Suppressor macrophage (primary cell): Measurements from ENCODE around the gene EEF1AKMT2.
A peak's percentile ranks its signal among the peaks of the same experiment; 100 is the strongest.

Experiments
- DNase-seq, 4 experiments: peaks; one replicate each; pipeline ENCODE4 v3.0.0-alpha.2; 2020 to 2022

EEF1AKMT2 gene

DNA sequence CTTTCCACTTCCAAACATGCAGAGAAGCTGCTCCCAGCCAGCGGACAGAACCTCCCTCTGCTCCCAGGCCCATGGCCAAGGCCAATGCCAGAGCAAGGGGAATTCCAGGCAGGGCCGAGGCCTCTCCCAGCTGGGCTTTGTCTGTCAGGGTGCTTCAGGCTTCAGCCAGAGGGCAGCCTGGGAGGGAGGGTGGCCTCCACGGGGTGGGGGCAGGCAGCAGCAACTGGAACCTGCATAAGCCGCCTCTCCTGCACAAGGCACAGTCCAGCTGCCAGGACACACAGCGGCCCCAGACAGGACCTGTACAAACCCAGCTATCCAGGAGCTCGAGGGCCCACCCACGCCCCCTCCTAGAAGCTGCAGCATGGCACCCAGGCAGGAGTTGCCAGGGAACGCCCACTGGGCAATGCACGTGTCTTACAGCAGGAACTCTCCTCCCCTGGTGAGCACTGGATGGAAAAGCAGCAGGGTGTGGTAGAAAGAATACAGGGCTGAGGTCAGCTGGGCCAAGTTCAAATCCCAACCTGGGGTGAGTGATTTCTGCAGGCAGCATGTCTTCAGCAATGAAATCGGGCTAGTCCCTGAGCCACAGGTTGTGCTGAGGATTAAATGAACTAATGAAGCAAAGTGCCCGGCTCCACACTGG is 55.1 kb downstream of the EEF1AKMT2 start:
- peak in 3 of 4 experiments; percentile 27 to 50 (median 28) for DNase-seq

DNA sequence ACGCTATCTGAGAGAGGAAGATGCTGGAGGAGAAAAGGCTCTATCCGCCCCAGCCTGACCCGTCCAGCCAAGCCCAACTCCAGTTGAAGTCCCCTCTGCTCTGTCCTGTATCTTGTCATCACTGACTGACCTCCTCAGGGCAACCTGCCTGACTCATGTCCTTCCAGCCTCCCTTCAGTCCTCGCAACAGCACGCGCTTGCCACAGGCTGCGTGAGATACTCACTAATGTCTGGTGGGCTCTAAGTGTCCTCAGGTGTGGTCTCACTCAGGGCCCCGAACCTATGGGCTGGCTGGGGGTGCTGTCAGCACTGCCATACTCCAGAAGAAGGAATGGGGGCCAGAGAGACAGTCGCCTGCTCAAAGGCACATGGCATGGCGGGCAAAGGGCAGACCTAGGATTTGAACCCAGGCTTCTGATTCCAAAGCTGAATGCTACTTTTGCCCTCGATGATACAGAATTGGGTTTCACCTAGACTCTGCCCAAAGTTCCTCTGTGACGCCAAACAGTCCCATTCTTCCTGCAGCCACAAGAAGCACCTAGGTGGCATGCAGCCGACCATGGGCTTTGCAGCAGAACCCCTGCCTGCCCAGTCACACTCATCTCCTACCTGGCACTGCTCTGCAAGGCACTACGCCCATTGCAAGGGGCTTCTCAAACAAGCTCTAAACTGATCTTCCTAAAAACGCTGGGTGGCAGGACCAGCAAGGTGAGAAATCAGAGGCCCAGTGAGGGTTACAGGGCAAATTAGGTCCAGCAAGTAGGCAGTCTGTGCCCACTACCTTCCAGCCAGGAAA is 56.0 kb downstream of the EEF1AKMT2 start:
- DNase-seq, result no peak

DNA sequence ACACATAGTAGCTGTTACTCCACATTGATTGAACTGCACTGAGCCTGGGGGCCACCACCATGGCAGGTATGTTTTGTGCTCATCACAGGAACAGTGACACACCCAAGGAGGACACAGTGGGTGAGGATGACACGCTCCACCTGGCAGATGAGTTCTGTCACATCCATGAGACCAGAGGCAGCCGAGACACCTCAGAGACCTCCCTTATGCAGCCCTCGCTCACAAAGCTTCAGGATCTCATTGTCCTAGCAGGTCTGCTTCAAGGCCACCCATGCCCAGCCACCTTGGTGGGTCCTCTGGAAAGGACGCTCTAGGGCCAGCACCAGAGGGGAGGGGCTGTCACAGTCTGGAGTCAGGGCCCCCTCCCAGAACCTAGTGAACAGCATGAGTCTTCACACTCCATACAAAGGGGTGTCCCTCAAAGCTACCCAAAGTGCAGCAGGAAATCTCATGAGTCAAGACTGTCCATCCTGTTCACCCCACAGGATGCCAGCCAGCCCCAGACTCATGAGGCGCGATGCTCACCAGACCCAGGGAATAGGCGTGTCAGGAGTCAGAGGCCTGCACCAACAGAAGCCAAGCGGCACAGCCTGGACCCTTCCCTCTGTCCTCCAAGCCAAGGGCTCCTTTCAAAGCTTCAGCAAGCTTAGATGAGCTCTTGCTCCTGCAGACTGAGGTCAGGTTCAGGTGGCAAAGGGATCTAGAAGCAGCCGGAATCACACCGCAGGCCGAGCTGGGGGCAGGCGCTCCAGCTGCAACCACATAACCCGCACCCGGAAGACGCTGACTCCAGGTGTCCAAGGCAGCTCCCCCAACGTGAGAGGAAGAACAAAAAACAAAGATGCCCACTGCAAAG is 57.1 kb downstream of the EEF1AKMT2 start:
- DNase-seq, result no peak

DNA sequence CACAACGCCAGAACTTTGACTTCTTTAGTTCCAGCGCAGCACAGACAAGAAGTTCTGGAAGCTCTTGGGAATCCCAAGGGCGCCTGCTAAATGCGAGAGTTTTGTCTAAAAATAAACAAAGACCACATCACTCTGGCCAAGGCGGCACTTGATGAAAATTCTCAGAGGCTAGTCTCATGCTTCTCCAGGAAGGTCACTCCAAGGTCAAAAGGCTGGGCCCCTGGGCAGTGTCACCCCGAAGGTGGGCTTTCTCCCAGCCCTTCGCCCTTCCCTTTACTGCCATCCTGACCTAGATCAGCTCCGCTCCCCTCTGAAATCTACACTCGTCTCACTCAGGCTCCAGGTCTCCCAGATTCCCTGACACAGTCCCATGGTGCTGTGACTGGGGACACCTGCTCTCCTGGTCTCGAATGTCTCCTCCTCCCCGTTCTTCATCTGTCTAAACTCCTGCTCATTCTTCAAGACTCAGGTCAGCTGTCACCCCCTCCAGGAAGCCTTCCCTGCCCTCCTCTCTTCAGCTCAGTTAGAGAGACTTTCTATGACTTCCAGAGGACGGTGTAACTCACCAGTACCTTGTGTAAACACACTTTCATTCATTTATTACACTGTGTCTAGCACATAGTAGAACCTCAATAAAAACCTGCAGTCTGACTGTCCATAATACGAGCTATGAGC is 58.0 kb downstream of the EEF1AKMT2 start:
- DNase-seq, result no peak

DNA sequence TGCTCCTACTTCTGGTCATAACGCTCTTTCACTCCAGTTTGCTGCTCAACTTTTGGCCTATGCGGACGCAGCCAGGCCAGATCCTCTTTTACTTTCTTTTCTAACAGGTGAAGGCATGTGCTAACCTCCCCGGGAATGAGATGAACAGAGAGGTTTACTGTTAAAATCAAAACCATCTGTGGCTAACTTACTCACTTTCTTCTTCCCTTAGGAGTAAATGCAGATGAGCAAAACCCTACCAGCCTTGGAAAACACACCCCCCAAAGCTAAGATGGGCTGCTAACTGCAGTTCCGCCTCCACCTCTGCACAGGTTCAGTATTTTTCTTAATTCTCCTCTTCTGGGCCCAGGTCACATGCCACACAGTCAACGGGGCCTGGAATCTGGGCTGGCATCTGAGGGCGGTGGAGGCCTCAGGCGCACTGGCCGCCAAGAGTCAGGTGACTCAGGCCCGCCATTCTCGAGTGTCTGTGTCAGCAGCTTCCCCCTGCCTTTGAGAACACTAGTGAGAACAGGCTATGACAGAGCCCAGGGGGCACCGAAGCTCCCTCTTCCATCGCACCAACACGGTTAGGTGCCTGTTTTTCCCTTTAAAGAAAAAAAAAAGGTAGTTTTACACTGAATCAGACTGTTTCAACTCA is 58.6 kb downstream of the EEF1AKMT2 start:
- DNase-seq, result no peak

DNA sequence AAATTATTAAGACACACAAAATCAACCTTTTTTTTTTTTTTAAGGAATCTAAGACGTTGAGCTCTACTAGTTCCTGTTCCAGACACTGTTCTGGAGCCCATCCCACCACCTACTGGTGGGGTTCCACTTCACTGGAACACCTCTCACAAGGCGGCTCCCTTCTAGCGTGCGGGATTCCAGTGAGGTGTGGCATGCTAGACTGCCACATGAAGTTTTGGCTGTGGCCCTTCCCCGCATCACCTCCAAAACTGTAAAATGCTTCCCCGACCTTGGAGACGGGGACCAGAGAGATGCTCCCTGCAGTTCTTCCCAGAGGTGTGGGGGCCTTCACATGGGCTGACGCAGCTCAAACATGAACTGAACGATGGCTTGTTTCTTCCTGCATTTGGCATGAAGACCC is 60.1 kb downstream of the EEF1AKMT2 start:
- no peak for DNase-seq

DNA sequence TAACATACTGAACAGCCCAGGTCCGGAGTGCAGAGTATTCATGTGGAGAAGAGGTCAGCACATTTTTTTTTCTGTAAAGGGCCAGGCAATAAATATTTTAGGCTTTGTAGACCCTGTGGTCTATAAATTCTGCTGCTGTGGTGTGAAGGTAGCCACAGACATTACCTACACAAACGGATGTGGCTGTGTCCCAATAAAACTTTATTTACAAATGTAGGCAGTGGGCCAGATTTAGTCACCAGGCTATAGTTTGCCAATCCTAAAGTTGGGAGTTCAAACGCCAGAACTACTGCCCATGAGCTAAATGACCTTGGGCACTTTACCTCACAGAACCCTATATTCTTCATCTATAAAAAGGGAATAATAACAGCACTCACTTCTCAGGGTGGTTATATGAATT is 60.9 kb downstream of the EEF1AKMT2 start:
- DNase-seq, result no peak

DNA sequence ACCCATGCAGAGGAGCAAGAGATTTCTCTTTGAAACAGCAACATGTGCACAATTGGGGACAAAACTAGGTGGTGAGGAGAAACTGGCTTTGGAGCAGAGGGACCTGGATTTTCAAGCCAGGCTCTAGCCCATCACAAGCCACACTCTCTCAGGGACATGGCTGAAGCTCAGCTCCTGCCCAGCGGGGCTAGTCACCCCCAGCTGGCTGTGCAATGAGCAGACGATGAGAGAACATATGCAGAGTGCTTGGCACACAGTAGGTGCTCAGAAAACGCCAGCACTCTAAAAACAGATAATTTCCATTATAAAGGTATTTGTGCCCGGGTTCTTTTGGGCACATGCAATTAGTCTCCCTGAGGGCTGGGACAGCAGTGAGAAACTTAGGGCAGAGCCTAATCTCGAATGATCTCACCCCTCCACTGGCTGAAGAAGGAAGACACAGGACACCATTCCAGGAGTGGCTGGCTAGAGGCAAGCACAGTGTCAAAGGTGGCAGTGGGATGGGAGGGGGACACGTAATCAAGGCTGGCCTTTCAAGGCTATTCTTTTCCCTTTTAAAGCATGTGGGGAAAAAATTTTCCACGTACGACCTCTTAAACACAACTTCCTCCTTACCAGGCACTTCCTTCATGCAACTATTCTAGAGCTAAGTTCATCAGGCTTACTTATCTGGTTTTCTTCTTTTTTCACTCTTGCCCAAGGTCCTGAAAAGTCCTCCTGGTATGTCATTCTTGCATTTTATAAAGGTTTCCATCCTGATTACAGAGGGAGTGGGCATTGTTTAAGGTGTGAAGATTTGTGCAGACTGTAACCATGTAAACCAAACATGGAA is 62.6 kb downstream of the EEF1AKMT2 start:
- peak; percentile 80 to 95 (median 88) for DNase-seq

DNA sequence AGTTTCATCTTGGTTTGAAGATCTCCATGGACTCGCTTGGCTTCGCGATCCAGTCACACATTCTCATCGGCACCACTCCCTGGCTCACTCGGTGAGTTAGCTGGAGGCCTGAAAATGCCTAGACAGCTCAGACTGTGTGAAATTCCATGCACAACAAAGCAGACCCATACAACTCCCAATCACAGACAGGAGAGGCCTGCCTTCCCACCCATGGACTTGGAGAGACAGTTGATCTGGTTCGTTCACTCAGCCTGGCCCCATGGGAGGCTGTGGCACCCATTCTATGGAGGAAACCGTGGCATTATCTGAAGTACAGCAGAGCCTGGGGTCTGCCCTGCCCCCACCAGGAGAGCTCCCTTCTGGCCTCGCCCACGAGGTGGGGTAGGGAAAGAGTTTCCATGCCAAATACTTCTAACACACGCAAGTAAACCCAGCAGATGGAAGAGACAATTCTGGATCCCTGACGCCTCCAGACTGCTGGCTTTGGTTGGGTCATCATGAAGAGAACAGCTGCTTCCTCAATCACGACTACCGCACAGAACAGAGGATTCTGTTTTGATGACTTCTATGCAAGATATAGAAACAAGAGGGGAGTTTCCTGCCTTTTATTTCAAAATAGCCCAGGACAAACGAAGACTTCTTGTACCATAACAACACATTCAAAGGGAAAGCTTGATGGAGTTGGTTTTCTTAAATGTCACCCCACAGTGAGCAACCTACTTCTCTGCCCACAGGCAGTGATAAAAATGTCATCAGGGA is 63.4 kb downstream of the EEF1AKMT2 start:
- peak; percentile 87 to 96 (median 92) for DNase-seq

DNA sequence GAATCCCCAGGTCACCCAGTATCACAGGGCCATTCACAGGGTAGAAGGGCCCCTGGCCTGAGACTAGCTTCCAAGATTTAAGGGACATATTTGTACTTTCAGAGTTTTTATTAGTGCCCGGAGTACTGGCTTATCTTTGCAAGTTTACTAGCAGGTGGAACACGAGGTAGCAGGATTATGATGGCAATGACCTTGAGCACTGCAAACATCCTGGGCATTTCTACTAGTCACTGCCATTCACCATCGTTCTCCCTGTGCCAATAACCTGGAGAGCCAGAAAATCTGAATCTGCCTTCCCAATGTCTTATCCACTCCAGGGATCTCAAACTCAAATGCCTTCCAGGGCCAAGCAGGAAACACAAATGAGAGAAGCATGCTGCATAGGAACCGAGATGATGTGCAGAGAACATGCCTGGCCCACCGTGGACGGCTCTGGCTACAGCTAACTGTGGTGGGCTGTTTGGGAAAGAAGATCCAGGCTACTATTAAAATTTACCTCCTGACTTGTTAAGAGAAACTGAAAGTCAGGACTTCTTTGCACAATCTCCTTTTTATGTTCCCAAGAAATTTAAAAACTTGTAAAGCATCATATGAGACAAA is 64.2 kb downstream of the EEF1AKMT2 start:
- no peak for DNase-seq

DNA sequence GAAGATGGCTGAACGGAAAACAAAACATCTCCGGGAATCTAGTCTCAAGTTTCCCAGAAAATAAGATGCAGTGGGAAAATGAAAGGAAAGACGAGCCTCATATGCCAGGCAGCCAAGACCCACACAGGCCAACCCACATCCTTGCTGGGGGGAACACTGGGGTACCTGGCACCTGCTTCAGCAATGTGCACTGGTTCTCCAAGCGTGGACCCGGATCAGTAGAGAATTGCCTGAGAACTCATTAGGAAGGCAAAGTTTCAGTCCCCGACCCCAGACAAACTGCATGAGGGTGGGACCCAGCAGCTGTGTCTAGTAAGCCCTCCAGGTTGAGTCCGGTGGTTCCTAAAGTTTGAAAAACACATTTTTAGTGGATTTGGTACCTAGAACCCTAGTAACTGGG is 65.9 kb downstream of the EEF1AKMT2 start:
- DNase-seq, result peak in 1 of 4 experiments; percentile 0

DNA sequence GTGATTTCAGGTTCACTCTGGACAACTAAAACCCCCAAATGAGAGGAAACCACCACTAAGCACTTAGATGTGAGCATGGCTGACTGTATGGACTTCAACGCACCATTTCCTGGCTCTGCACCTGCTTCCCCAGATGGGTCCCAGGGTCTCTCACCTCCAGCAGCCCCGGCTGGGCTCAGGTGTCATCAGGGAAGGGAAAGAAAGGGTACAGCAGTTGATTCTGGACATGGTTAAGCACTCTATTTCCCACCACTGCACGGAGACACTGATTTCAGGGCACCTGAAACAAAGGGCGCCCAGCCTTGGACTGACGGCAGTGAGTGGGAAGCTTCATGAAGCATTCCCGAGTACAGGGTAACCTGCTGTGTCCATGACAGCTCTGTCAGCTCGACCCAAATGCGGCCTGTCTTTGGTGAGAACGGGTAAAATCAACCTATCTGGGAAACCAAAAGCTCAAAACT is 66.5 kb downstream of the EEF1AKMT2 start:
- DNase-seq, result peak in 1 of 4 experiments; percentile 0

DNA sequence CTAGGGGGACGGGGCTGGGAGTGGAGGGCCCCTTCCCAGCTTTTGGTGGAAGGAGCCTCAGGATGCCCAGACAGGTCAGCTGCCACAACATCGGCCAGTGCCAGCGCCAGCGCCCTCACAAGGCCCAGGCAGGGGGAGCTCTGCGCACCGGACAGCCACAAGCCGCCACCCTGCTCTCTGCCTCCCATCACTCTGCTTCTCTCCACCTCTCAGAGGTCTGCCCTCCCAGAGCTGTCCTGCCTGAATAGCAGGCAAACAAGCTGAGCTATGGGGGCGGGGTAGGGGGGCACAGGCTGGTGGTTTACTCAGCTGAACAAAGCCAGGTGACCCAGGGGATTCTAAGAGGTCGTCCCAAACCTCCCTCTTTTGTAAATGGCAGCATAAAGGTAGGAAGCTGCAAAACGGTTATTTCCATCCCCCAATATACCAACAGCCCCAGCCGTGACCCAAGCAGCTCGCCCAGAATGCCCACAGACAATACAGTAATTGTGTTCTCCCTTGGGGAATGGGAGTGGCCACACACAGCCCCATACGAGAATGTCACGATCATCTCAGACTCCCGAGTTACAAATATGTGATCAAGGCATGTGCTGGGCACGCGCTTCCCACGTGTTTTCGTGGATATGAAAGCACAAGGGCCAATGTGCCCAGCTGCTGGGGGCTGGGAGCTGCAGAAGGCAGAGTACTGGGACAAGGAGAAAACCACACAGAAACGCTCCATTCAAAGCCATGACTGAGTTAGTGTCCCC is 67.2 kb downstream of the EEF1AKMT2 start:
- no peak for DNase-seq

DNA sequence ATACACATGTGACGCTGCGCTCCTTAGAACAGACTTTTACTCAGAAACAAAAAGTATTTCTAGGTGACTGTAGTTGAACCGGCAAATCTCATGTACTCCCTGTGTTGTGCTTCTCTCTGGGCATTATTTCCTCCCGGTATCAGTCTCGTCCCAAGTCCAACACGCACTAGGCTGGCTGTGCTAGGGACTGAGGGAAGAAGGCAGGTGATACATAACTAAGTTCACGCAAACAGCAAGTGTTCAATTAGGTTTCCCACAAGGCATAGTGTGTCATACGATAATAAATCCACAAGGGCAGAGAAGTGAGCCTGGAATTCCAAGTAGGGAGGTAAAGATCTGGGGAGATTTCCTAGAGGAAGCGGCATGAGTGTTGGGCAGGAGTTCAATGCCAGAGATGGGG is 67.9 kb downstream of the EEF1AKMT2 start:
- no peak for DNase-seq

DNA sequence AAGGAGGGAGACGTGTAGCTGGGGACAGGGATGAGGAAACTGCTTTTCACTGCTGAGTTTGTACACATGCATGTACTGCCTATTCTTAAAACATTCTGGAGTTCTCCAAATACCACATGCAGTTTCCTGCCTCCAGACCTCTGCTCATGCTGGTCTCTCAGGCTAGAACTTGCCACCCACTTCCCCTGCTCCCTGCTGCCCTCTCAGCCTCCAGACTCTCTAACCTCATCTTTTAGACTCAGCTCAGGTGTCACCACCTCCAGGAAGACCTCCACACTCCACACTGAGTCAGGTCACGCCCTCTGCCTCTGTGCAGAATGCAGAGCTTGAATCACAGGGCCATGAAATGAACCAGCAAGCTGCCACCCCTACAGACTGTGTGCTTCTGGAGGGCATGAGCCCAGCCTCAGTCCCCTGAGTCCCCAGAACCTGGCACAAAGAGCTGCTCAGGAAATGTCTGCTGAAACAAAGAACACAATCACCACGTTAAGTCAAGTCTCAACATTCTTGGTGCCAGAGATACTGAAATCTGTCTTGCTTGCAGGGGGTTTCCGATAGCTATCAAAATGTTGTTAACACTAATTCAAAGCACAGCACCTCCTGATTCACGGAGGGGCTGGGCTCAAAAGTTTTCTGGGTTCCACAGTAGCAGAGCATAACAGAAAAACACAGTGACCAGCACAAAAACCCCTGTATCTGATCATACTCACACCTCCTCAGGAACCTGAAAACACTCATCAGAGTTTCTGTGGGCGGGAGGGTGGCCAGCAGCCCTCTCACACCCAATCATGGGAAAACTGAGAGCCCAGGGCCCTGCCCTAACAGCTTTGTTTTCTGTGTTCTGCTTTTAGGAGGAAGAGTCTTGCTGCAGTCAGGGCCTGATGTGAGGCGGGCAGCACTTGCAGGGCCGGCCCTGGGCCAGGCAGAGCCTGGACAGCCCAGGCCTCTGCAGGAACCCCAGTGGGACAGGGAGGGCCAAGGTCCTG is 68.6 kb downstream of the EEF1AKMT2 start:
- peak; percentile 84 to 93 (median 91) for DNase-seq

DNA sequence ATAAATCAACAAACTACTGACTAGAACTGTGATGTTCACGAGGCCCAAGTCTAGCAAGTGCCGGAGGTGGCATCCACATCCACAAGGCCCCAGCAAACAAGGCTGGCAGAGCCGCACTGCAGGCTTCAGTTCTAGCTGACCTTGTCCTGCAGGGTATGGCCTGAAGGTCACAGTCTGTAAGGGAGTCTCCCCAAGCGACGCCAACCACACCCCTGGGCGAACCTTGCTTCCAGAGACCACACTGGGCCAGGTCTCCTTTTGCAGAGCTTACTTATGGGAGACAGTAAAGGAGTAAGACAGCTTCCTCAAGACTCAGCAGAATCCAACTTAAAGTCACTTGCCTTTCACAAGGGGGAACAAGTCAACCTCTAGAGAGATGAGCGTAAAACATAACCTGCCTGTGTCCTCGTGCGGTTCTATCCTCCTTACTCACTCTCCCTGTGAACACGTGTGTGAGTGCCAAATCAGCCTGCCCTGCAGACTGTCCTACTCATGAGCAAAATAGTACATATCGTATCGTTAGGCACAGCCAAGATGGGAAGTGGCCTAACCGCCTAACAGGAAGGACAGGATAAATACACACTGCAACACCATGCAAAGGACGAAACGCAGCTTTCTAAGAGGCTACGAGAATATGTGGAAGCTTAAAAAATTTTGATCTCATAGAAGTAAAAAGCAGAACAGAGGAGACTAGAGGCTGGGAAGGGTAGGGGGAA is 70.2 kb downstream of the EEF1AKMT2 start:
- peak; percentile 85 to 97 (median 92) for DNase-seq
